Endothelial cell of umbilical vein (primary cell): Measurements from ENCODE around the gene ZGLP1. TPM values are rescaled to one million over a fixed set of nuclear protein-coding genes. Genes with fewer than 3 reads are reported as not detected.
"Not testable (repeated sequence)": the region's sequence is repeated elsewhere in the genome, so short reads cannot be mapped to it uniquely, and the experiment has no call there.

Source experiments
- BruUV-seq: library from RNA; stranded (reverse); fragments of 400-500 nt; replicated peaks from 2 replicates; lab custom pipeline; 2021; lab: Mats Ljungman, UMichigan
- CTCF ChIA-PET: fragments of 300-600, 350-600 bp; sonication (Branson Sonifier 250); formaldehyde crosslinking; loops from one replicate; lab custom pipeline; 2021; ENCODE audit warnings: antibody characterized with exemption, inconsistent platforms; lab: Charles Lee
- POLR2A ChIA-PET: fragments of 300-600, 350-600 bp; sonication (Branson Sonifier 250); formaldehyde crosslinking; loops from one replicate; lab custom pipeline; 2021; ENCODE audit warnings: antibody characterized with exemption, inconsistent platforms; lab: Charles Lee
- DNase-seq: peaks from one replicate; pipeline ENCODE4 v3.0.0-alpha.2; 2011; ENCODE audit warnings: low read depth, low spot score
- FAIRE-seq: peaks from 2 replicates; lab custom pipeline; 2011; peaks lifted over from hg19 to GRCh38; lab: Jason Lieb, UNC
- H2AFZ ChIP-seq: 2 replicates; pipeline ENCODE4 v1.6.0; 2012; ENCODE audit warnings: low read depth, low read length, control low read depth, inconsistent platforms
- H3K27ac ChIP-seq: 2 replicates; pipeline ENCODE4 v1.5.1; 2011; ENCODE audit warnings: low read depth, mild to moderate bottlenecking, control low read depth, low read length, moderate library complexity; ENCODE audit not compliant: insufficient read depth
- H3K27me3 ChIP-seq, 2 experiments: 2 replicates each; pipeline versions ENCODE4 v1.6.0 to v1.6.1; 2011; ENCODE audit warnings: low read length in 2 of 2, mixed read lengths in 1 of 2; ENCODE audit not compliant: control insufficient read depth in 2 of 2, insufficient read depth in 2 of 2
- H3K36me3 ChIP-seq, 2 experiments: 2 replicates in 1 of 2; 3 replicates in 1 of 2; pipeline ENCODE4 v1.5.1; 2011; ENCODE audit warnings: low read length in 2 of 2, mild to moderate bottlenecking in 1 of 2, moderate library complexity in 1 of 2; ENCODE audit not compliant: control insufficient read depth in 2 of 2, insufficient read depth in 2 of 2; ENCODE audit errors: extremely low read depth in 1 of 2
- H3K4me1 ChIP-seq: 3 replicates; pipeline ENCODE4 v1.5.1; 2011; ENCODE audit warnings: mild to moderate bottlenecking, low read length; ENCODE audit not compliant: control insufficient read depth, insufficient read depth; ENCODE audit errors: extremely low read depth
- H3K4me2 ChIP-seq: 2 replicates; pipeline ENCODE4 v1.6.1; 2011; ENCODE audit warnings: low read length, control low read depth, mixed read lengths; ENCODE audit not compliant: insufficient read depth
- H3K4me3 ChIP-seq, 3 experiments: fragments of 200-600 bp in 1 of 3; sonication (generic), shearing (Covaris generic) in 1 of 3; replicated peaks in 1 of 3; 2 replicates each; pipeline ENCODE4 v1.5.1; 2011 to 2016; ENCODE audit warnings: control low read depth in 3 of 3, low read length in 3 of 3, mild to moderate bottlenecking in 2 of 3, inconsistent platforms in 1 of 3, low read depth in 1 of 3, moderate library complexity in 1 of 3; ENCODE audit not compliant: insufficient read depth in 1 of 3
- H3K79me2 ChIP-seq: 2 replicates; pipeline ENCODE4 v1.6.0; 2012; ENCODE audit warnings: low read length, inconsistent platforms; ENCODE audit not compliant: control insufficient read depth, insufficient read depth
- H3K9ac ChIP-seq: replicated peaks from 2 replicates; pipeline ENCODE3; 2011; ENCODE audit warnings: low read length, control low read depth; ENCODE audit not compliant: insufficient read depth; ENCODE audit errors: extremely low read depth
- H3K9me1 ChIP-seq: replicated peaks from 3 replicates; pipeline ENCODE4 v1.6.0; 2011; ENCODE audit warnings: mild to moderate bottlenecking, low read length; ENCODE audit not compliant: control insufficient read depth, insufficient read depth; ENCODE audit errors: extremely low read depth
- H3K9me3 ChIP-seq: replicated peaks from 2 replicates; pipeline ENCODE4 v1.5.1; 2012; ENCODE audit warnings: low read length, inconsistent platforms; ENCODE audit not compliant: control insufficient read depth, insufficient read depth
- H4K20me1 ChIP-seq: replicated peaks from 2 replicates; pipeline ENCODE3; 2011; ENCODE audit warnings: mild to moderate bottlenecking, low read length; ENCODE audit not compliant: control insufficient read depth, insufficient read depth; ENCODE audit errors: extremely low read depth
- EZH2 ChIP-seq: IDR thresholded peaks from 2 replicates; pipeline ENCODE4 v1.6.1; 2012; ENCODE audit warnings: borderline replicate concordance, low read depth, mild to moderate bottlenecking, moderate library complexity, low read length, inconsistent platforms; ENCODE audit not compliant: severe bottlenecking
- FOS ChIP-seq: IDR thresholded peaks from 2 replicates; pipeline ENCODE4 v1.6.1; 2011; ENCODE audit warnings: mild to moderate bottlenecking, low read length, moderate library complexity, borderline replicate concordance; ENCODE audit not compliant: insufficient read depth
- GATA2 ChIP-seq: IDR thresholded peaks from 2 replicates; pipeline ENCODE4 v1.7.0; 2011; ENCODE audit warnings: low read depth, mild to moderate bottlenecking, moderate library complexity, mixed read lengths, low read length; ENCODE audit not compliant: insufficient read length, insufficient read depth
- JUN ChIP-seq: IDR thresholded peaks from 2 replicates; pipeline ENCODE4 v1.6.1; 2011; ENCODE audit warnings: borderline replicate concordance, low read depth; ENCODE audit not compliant: insufficient read length, insufficient read depth
- MYC ChIP-seq: IDR thresholded peaks from one replicate; pipeline ENCODE4 v1.6.1; 2011; ENCODE audit warnings: mild to moderate bottlenecking, low read depth, low read length
- POLR2A ChIP-seq: IDR thresholded peaks from 2 replicates; pipeline ENCODE4 v1.6.1; 2012; ENCODE audit warnings: low read depth, mild to moderate bottlenecking, control low read depth, low read length
- POLR2AphosphoS5 ChIP-seq: IDR thresholded peaks from 2 replicates; pipeline ENCODE4 v1.6.1; 2012; ENCODE audit warnings: low read depth, mild to moderate bottlenecking, control low read depth, low read length, moderate library complexity; ENCODE audit not compliant: insufficient read depth
- dilution Hi-C: fragments of 300-500 bp; cut with MboI; formaldehyde crosslinking; loops from one replicate; pipeline ENCODE4 v1.15.0; 2019; ENCODE audit warnings: low sequenced_read_pairs; ENCODE audit not compliant: extremely low pct_ligation_motif_present
- intact Hi-C: fragments of 100-400 bp; cut with micrococcal nuclease; formaldehyde crosslinking; loops from one replicate; pipeline ENCODE4 v1.10.0; 2022
- polyA plus RNA-seq, 4 experiments: library from polyadenylated mRNA; depleted of rRNA in 3 of 4; stranded (reverse) in 3 of 4; unstranded in 1 of 4; fragments of >200 nt; gene quantifications; 2 replicates each; pipeline versions ENCODE4 v1.2.1 to v1.2.3, GENCODE V29; 2011 to 2012; ENCODE audit warnings: missing spikeins in 1 of 4
- total RNA-seq: library from RNA; stranded (reverse); gene quantifications from 2 replicates; pipeline ENCODE4 v1.2.3, GENCODE V29; 2021
- TF ChIP-seq, protein P1 (sequence below): IDR thresholded peaks from 2 replicates; pipeline ENCODE4 v1.6.1; 2011; ENCODE audit not compliant: insufficient read depth, insufficient read length
- TF ChIP-seq, protein P2 (sequence below), 2 donors: IDR thresholded peaks; 1 replicate in 1 of 2; 2 replicates in 1 of 2; pipeline ENCODE4 v1.5.1; 2011; ENCODE audit warnings: low read length in 2 of 2, mild to moderate bottlenecking in 2 of 2, moderate library complexity in 2 of 2, control low read depth in 1 of 2, inconsistent platforms in 1 of 2, low read depth in 1 of 2; ENCODE audit not compliant: insufficient read depth in 1 of 2; ENCODE audit errors: extremely low read depth in 1 of 2

Gene ZGLP1
- total and polyA plus RNA-seq, 2 donors (not counting 3 experiments of a cell fraction or from before 2014, with no cell fraction given): 1.6 to 2.9 TPM

DNA sequence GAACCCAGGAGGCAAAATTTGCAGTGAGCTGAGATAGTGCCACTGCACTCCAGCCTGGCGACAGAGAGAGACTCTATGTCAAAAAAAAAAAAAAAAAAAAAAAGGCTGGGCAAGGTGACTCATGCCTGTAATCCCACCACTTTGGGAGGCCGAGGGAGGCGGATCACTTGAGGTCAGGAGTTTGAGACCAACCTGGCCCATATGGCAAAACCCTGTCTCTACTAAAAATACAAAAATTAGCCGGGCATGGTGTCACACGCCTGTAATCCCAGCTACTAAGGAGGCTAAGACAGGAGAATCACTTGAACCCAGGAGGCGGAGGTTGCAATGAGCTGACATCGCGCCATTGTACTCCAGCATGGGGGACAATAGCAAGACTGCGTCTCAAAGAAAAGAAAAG is 27.1 kb upstream of the ZGLP1 start:
- intact Hi-C loops, H3K27ac ChIP-seq, H3K9ac ChIP-seq, FAIRE-seq, DNase-seq, H3K4me3 ChIP-seq, H3K27me3 ChIP-seq, H2AFZ ChIP-seq, CTCF ChIA-PET, H3K9me1 ChIP-seq, H4K20me1 ChIP-seq, dilution Hi-C loops, H3K4me2 ChIP-seq, H3K9me3 ChIP-seq, H3K36me3 ChIP-seq, BruUV-seq: not testable (repeated sequence)
- POLR2A ChIA-PET: interaction anchor here (0.8 kb wide), 1 partner anchor 103 kb away, joined by 10 read pairs; no protein-coding TSS in a partner anchor
- H3K4me1 ChIP-seq: peaks cover 16% of the 10 kb centered on the region
- peaks cover 13% of the 10 kb centered on the region for H3K79me2 ChIP-seq

DNA sequence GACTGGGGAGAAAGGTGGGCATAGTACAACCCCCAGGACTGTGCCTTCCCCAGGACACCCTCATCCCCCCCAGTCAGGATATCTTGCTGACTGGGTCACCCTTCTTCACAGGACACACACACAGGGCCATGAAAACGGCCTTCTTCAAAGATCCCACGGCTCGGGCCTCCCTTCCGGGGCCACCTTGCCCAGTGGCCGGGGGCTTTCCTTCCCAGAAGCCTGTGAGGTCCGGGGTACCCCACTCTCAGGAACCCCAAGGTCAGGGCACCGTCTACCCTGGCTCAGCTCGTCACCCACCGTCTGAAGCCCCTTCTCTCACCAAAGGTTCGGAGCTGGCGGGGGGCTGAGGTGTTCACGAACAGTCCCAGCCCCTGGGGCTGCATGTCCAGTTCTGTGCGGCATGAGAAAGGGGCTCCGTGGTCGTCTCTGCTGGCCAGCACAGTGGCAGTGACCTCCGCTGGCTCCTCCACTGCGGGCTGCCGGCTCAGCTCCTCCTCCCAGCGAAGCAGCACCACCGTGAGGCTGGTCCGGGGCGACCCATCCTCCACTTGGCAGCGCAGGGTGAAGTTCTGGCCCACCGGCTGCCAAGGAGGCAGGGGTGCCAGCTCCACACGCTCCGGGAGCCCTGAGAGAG is 25.9 kb upstream of the ZGLP1 start:
- no TSS peak for BruUV-seq
- CTCF ChIA-PET: interaction anchor here (1.0 to 3.5 kb wide), 5 partner anchors 44 to 76 kb away, joined by 4 to 23 read pairs (median 17); partner anchors contain the start of genes ICAM1 and TYK2
- H3K9me1 ChIP-seq: no peaks in the 10 kb centered on the region
- dilution Hi-C loops: no loop called here
- intact Hi-C loops: loop anchor here (2.0 kb wide), 1 partner anchor 45 kb away; no protein-coding TSS in a partner anchor
- no peak overlapping the region for H3K4me3 ChIP-seq
- POLR2A ChIA-PET: no interaction called here
- peaks cover 20% of the 10 kb centered on the region for H3K79me2 ChIP-seq
- H2AFZ ChIP-seq: peak overlapping the region; percentile 67
- no peak overlapping the region for H3K9ac ChIP-seq
- H3K9me3 ChIP-seq: no peaks in the 10 kb centered on the region
- no peak overlapping the region for H3K4me2 ChIP-seq
- TF ChIP-seq, protein P1, sequence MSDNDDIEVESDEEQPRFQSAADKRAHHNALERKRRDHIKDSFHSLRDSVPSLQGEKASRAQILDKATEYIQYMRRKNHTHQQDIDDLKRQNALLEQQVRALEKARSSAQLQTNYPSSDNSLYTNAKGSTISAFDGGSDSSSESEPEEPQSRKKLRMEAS: no peak
- TF ChIP-seq POLR2A (no peak), POLR2AphosphoS5 (no peak), JUN (no peak), FOS (no peak), GATA2 (no peak), MYC (no peak), EZH2 (no peak)
- TF ChIP-seq, protein P2, sequence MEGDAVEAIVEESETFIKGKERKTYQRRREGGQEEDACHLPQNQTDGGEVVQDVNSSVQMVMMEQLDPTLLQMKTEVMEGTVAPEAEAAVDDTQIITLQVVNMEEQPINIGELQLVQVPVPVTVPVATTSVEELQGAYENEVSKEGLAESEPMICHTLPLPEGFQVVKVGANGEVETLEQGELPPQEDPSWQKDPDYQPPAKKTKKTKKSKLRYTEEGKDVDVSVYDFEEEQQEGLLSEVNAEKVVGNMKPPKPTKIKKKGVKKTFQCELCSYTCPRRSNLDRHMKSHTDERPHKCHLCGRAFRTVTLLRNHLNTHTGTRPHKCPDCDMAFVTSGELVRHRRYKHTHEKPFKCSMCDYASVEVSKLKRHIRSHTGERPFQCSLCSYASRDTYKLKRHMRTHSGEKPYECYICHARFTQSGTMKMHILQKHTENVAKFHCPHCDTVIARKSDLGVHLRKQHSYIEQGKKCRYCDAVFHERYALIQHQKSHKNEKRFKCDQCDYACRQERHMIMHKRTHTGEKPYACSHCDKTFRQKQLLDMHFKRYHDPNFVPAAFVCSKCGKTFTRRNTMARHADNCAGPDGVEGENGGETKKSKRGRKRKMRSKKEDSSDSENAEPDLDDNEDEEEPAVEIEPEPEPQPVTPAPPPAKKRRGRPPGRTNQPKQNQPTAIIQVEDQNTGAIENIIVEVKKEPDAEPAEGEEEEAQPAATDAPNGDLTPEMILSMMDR (IDR thresholded peaks at IDR 0.05; ENCODE audit: extremely low read depth in 1 of 2, insufficient read depth in 1 of 2, low read depth in 1 of 2, low read length in 2 of 2): no peak
- DNase-seq (no peak), FAIRE-seq (no peak)
- H3K27ac ChIP-seq: no peak overlapping the region
- H3K36me3 ChIP-seq: no peaks in the 10 kb centered on the region
- H3K4me1 ChIP-seq: peaks cover 16% of the 10 kb centered on the region
- H3K27me3 ChIP-seq: no peaks in the 10 kb centered on the region
- no peaks in the 10 kb centered on the region for H4K20me1 ChIP-seq
